HEK293 (cell line): ENCODE results near the gene AADAC.

Source experiments
- TRIM28 ChIP-seq: IDR thresholded peaks from 2 replicates; pipeline ENCODE4 v1.6.1; 2011; ENCODE audit warnings: low read length, control low read depth, borderline replicate concordance
- TF ChIP-seq, protein P1 (sequence below): fragments of 450-650 bp; formaldehyde crosslinking; IDR thresholded peaks from 2 replicates; pipeline ENCODE4 v1.5.1; 2016; ENCODE audit warnings: missing biosample characterization, missing genetic modification characterization

GRCh38 chr3:151772825-151773480 is 41.0 kb upstream of the AADAC start:
- TF ChIP-seq TRIM28 = no peak
- TF ChIP-seq, protein P1, sequence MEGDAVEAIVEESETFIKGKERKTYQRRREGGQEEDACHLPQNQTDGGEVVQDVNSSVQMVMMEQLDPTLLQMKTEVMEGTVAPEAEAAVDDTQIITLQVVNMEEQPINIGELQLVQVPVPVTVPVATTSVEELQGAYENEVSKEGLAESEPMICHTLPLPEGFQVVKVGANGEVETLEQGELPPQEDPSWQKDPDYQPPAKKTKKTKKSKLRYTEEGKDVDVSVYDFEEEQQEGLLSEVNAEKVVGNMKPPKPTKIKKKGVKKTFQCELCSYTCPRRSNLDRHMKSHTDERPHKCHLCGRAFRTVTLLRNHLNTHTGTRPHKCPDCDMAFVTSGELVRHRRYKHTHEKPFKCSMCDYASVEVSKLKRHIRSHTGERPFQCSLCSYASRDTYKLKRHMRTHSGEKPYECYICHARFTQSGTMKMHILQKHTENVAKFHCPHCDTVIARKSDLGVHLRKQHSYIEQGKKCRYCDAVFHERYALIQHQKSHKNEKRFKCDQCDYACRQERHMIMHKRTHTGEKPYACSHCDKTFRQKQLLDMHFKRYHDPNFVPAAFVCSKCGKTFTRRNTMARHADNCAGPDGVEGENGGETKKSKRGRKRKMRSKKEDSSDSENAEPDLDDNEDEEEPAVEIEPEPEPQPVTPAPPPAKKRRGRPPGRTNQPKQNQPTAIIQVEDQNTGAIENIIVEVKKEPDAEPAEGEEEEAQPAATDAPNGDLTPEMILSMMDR (tag by site-specific recombination) = no peak
